ENCODE measurements around the gene WASHC4.

DNA sequence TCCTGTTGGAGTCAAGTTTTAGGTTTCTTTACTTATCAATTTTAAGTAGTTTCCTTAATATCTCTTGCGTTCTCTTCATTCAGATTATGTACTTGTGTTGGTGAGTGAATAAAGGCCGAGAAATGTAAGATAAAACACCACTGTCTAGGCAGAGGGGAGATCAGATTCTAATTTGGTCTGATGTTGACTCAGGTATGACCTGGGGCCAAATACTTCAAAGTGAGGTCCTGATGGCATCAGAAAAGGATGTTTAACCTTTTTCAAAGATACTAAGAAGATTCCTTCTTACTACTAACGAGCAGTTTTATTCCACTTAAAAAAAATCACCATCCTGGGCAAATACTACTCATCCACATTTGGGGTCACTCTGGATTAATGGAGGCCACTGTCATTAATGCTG lies 101.6 kb downstream of the WASHC4 start:
- TF ChIP-seq EP300 (IDR thresholded peaks at IDR 0.05): no peak
- no peak for TF ChIP-seq RFX5 (IDR thresholded peaks at IDR 0.05)
- TF ChIP-seq, protein P1, sequence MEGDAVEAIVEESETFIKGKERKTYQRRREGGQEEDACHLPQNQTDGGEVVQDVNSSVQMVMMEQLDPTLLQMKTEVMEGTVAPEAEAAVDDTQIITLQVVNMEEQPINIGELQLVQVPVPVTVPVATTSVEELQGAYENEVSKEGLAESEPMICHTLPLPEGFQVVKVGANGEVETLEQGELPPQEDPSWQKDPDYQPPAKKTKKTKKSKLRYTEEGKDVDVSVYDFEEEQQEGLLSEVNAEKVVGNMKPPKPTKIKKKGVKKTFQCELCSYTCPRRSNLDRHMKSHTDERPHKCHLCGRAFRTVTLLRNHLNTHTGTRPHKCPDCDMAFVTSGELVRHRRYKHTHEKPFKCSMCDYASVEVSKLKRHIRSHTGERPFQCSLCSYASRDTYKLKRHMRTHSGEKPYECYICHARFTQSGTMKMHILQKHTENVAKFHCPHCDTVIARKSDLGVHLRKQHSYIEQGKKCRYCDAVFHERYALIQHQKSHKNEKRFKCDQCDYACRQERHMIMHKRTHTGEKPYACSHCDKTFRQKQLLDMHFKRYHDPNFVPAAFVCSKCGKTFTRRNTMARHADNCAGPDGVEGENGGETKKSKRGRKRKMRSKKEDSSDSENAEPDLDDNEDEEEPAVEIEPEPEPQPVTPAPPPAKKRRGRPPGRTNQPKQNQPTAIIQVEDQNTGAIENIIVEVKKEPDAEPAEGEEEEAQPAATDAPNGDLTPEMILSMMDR (IDR thresholded peaks at IDR 0.05): no peak
